Stimulated activated CD4-positive, alpha-beta T cell treated with anti-CD3 and anti-CD28 coated beads, TNF-alpha, amount 100 ng/mL, for 48 hours (primary cell): ENCODE data around the gene GARIN5A.

Experiments used
- DNase-seq, 3 donors: peaks; one replicate each; pipeline ENCODE4 v3.0.0-alpha.2; 2020; ENCODE audit warnings: low read depth in 3 of 3

Gene GARIN5A

DNA sequence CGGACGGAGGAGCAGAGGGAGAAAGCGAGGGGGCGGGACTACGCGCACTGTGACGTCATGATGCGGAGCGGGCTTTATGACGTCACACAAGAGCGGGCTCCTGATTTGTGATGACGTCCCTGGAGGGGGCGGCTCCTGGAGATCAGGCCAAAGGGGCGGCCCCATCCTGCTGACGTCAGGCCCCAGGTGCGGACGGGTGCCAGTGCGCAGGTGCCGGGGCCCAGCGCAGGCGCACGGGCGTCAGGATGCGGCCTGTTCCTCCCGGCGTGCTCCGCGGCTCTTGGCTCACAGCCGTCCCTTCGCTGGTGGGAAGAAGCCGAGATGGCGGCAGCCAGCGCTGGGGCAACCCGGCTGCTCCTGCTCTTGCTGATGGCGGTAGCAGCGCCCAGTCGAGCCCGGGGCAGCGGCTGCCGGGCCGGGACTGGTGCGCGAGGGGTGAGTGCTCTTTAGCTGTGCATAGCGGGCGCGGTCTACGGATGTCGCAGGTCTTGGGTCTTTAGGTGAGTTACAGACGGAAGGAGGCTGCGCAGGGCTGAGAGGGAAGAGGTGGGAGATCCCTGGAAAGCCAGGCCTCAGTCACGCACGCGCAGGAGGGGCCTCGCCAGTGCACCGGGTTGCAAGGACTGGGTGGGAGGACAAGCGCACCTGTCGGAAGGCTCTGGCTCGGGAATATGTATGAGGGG lies at the start of gene GARIN5A, which contains the start of gene EMC10:
Gene GARIN5A (minus strand): TSS at position 625 of the 683 bp plus-strand sequence. CDS start 460 bp downstream, at position 165.
Gene EMC10 (plus strand): TSS at position 284 of the 683 bp plus-strand sequence. CDS start 38 bp downstream, at position 322.
- peak; percentile 87 to 96 (median 92) for DNase-seq

GRCh38 chr19:50522881-50523280 lies 46.2 kb upstream of the GARIN5A start:
- DNase-seq = no peak

- no peak for DNase-seq
Measured at GRCh38 chr19:50520822-50521465, 44.3 kb upstream of the GARIN5A start.

DNA sequence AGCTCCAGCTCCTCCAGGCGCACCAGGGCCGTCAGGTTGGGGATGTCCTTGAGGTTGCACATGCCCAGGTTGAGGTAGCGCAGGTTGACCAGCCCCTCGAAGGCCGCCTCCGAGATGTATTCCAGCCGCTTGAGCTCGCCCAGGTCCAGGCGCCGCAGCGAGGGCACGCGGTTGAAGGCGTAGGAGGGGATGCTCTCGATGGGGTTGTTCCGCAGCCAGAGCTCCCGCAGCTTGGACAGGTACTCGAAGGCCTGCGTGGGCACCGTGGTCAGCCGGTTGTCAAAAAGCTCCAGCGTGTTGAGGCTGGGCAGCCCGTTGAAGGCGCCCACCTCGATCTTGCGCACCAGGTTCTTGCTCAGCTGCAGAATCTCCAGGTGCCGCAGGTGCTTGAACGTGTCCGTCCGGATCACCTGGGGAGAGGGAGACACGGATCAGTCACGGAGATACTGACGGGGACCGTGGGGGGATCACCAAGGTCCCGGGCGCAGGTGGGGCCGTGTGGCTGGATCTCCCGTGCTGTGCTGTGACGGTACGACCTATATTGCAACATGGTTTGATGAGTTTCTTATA lies 42.4 kb upstream of the GARIN5A start:
- DNase-seq = no peak

GRCh38 chr19:50518091-50519005 lies 41.7 kb upstream of the GARIN5A start:
- DNase-seq = no peak

DNA sequence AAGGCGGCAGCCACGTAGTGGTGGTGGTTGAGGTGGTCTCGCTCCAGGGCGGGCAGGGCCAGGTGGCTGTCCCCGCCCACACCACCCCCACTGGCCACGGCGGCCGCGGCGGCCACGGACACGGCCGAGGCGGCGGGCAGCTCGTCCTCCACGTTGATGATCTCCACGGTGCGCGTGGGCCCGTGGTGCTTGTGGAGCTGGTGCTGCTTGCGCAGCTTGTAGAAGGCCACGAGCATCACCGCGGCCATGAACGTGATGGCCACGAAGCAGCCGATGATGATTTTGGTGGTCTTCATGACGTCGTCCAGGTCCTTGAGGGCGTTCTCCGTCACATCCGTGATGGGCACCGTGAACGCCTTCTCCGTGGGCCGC lies 41.0 kb upstream of the GARIN5A start:
- no peak for DNase-seq

- DNase-seq = no peak
Measured at GRCh38 chr19:50516964-50517703, 40.5 kb upstream of the GARIN5A start.

- DNase-seq = no peak
Measured at GRCh38 chr19:50516456-50516855, 39.8 kb upstream of the GARIN5A start.

DNA sequence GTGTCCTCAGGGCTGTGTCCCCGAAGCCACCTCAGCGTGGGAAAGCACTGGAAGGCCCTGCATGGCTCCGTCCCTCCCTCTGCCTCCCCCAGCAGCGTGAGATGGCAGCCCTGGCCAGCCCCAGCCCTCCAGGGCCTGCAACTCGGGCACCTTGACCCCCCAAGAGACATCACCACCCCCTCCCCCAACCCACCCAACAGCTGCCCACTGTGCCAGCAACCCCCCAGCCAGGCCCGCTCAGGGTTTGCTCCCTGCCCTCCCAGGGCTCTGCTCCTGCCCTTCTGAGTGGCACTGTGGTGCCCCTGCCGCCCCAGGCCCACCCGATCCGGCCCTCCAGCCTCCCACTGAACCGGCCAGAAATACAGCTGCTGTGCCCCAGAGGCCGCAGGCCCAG lies 38.5 kb upstream of the GARIN5A start:
- no peak for DNase-seq

- no peak for DNase-seq
Measured at GRCh38 chr19:50514346-50515167, 37.9 kb upstream of the GARIN5A start.

GRCh38 chr19:50513746-50514345 lies 37.2 kb upstream of the GARIN5A start, which contains the start of gene ASPDH:
Gene ASPDH (minus strand): TSS chr19:50513913. CDS start chr19:50513823, 90 bp downstream.
- no peak for DNase-seq

DNA sequence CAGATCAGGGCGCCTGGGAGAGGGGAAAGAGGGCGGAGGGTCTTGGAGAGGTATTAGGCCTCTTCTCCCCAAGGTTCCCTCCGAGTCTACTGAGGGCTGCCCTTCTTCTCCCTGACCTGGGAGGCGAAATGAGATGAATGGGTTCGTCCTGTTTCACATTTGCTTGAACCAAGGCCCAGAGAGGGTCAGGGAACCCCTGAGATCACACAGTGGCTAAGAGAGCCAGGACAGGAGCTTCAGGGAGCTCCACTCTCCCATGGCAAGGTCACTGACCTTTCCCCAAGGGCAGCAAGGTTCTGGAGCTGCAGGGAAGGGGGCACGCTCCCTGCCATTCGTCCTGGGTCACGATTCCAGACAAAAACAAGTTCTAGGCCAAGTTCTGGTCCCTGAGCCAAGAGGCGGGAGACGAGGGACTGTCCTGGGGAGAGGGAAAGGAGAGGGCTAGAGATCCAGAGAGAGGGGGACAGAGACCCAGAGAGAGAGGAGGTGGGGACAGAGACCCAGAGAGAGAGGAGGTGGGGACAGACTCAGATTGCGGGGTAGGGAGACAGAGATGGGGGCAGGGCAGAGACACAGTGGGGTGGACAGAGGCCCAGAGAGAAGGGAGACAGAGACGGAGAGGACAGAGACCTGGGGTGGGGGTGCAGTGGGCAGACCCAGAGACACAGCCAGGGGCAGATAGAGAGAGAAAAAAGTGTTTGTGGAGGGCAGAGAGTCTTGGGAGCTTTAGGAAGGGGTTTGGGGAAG lies 36.5 kb upstream of the GARIN5A start:
- DNase-seq = no peak

- DNase-seq = no peak
Measured at GRCh38 chr19:50512112-50512998, 35.7 kb upstream of the GARIN5A start.

DNA sequence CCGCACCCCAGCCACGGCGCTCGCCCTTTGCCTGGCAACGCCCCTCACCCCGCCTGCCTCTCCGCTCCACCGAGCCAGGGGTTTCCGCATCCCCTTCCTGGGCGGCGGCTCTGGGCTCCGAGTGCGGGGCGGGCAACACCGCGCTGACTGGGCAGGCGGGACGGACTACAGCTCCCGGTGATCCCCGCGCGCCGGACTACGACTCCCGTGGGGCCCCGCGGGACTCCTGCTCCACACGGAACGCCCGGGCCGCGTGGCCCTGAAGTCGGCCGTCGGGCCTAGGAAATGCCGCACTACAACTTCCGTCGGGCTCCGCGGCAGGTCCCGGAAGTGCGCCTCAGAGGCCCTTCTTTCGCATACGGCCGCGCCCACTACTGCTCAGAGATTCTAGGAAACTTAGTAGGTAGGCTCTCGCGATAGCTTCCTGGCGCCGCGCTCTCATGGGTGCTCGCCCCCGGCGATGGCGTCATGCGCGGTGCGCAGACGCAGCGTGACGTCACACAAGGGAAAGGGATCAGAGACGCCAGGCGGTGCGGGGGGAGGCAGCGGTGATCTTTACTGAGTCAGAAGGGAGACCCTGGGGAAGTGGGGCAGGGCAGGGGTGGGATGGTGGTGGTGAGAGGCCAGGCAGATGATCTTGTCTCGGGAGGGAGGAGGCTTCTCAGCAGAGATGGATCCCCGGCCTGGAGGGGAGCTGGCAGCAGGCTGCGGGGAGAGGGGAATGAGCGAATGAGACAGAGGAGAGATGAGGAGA lies 34.6 kb upstream of the GARIN5A start, which contains the start of gene JOSD2:
Gene JOSD2 (minus strand): TSS at position 123 of the 754 bp plus-strand sequence. CDS start 760 bp downstream, outside the sequence.
- DNase-seq = peak; percentile 91 to 97 (median 94)

DNA sequence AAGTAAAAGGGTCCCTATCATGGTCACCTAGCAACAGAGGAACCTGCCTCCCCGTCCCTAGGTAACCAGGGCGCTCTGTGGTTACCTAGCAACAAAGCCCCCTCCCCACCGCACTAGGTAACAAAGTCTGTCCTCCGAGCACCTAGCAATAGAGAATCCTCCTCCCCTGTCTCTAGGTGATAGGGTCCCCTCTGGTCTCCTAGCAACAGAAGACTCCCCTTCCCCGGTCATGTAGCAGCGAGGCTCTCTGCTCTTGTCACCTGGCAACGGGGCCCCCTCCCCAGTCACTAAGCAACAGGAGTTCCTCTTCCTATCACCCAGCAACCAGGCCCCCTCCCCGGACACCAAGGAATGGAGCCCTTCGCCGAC lies 34.0 kb upstream of the GARIN5A start:
- DNase-seq = no peak

GRCh38 chr19:50510121-50510670 lies 33.5 kb upstream of the GARIN5A start:
- no peak for DNase-seq

GRCh38 chr19:50509366-50509765 lies 32.7 kb upstream of the GARIN5A start:
- no peak for DNase-seq
